Stimulated activated naive CD8-positive, alpha-beta T cell treated with anti-CD3 and anti-CD28 coated beads, Interleukin-15, Interleukin-2, amounts not matched to agents 100 ng/mL and 50 ng/mL, for 24 hours (primary cell): ENCODE measurements around the gene TIMM23.

Source experiments
- H3K27ac Mint-ChIP-seq: one replicate; pipeline ENCODE4 v1.8.0; 2021; ENCODE audit warnings: mild to moderate bottlenecking, mixed read lengths
- H3K27me3 Mint-ChIP-seq: one replicate; pipeline ENCODE4 v1.8.0; 2021; ENCODE audit warnings: mixed read lengths
- H3K36me3 Mint-ChIP-seq: one replicate; pipeline ENCODE4 v1.8.0; 2021; ENCODE audit warnings: low read depth, mixed read lengths
- H3K4me1 Mint-ChIP-seq: one replicate; pipeline ENCODE4 v1.8.0; 2021; ENCODE audit warnings: low read depth, mixed read lengths
- H3K4me3 Mint-ChIP-seq: one replicate; pipeline ENCODE4 v1.8.0; 2021; ENCODE audit warnings: mild to moderate bottlenecking, mixed read lengths
- H3K9me3 Mint-ChIP-seq: one replicate; pipeline ENCODE4 v1.8.0; 2021; ENCODE audit warnings: mixed read lengths

The TIMM23 gene

GRCh38 chr10:46050941-46051623 is 78.8 kb downstream of the TIMM23 start:
- Mint-ChIP-seq H3K4me3 (no peak overlapping the region), H3K9me3 (no peaks in the 10 kb centered on the region), H3K36me3 (no peaks in the 10 kb centered on the region), H3K27ac (no peak overlapping the region), H3K27me3 (no peaks in the 10 kb centered on the region), H3K4me1 (peaks cover 5% of the 10 kb centered on the region)

- Mint-ChIP-seq H3K27me3 (no peaks in the 10 kb centered on the region), H3K27ac (no peak overlapping the region), H3K4me1 (peaks cover 5% of the 10 kb centered on the region), H3K4me3 (no peak overlapping the region), H3K36me3 (peaks cover 5% of the 10 kb centered on the region), H3K9me3 (peaks cover 4% of the 10 kb centered on the region)
These were observed 79.9 kb downstream of the TIMM23 start for GRCh38 chr10:46052057-46052790.

GRCh38 chr10:46052791-46053375 is 80.6 kb downstream of the TIMM23 start:
- Mint-ChIP-seq H3K9me3 (peaks cover 4% of the 10 kb centered on the region), H3K36me3 (peaks cover 5% of the 10 kb centered on the region), H3K4me3 (no peak overlapping the region), H3K27me3 (no peaks in the 10 kb centered on the region), H3K4me1 (peaks cover 5% of the 10 kb centered on the region), H3K27ac (no peak overlapping the region)
